ENCODE measurements around the gene WRAP53. TPM values are rescaled to one million over a fixed set of nuclear protein-coding genes. Genes with fewer than 3 reads are reported as not detected.

The WRAP53 gene
- total RNA-seq, 3 donors from 2014 or later, result 5.1 to 9.9 (median 5.8) TPM

- H3K36me3 ChIP-seq (ENCODE audit: low read depth), result no peaks in the 10 kb centered on the region
- no peak for TF ChIP-seq CTCF (IDR thresholded peaks at IDR 0.05)
- ATAC-seq (no peak), DNase-seq (no peak)
- peaks cover 9% of the 10 kb centered on the region for H3K4me1 ChIP-seq (ENCODE audit: low read depth)
- H3K4me3 ChIP-seq, result no peak overlapping the region
- intact Hi-C loops (cut with DNase I, micrococcal nuclease), result no loop called here
- no peaks in the 10 kb centered on the region for H3K9me3 ChIP-seq
Measured at GRCh38 chr17:7721612-7722011, 33.3 kb downstream of the WRAP53 start.

GRCh38 chr17:7727886-7728285 is 39.6 kb downstream of the WRAP53 start:
- intact Hi-C loops (cut with DNase I, micrococcal nuclease), result no loop called here
- TF ChIP-seq CTCF (IDR thresholded peaks at IDR 0.05), result no peak
- Histone ChIP-seq H3K9me3 (no peaks in the 10 kb centered on the region), H3K36me3 (ENCODE audit: low read depth) (no peaks in the 10 kb centered on the region), H3K4me3 (no peak overlapping the region), H3K4me1 (ENCODE audit: low read depth) (no peaks in the 10 kb centered on the region)
- no peak for DNase-seq
- ATAC-seq, result no peak

DNA sequence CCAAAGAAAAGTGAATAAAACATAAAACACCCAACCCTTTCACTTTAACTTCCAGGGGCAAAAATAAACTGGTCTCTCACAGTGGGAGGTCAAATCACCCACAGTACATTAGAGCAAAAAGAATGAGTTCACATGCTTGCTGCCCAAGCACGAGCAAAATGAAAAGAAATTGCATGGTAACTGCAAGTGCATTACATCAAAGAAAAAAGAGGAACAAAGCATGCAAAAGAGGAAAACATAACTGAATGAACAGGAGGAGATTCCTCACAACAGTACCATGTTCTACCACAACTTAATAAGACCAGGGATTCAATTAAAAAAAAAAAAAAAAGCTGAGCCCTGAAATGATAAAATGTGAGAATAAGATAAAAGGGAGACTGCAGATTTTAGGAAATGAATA is 41.5 kb downstream of the WRAP53 start:
- ATAC-seq, result no peak
- Histone ChIP-seq H3K4me1 (ENCODE audit: low read depth) (no peaks in the 10 kb centered on the region), H3K9me3 (no peaks in the 10 kb centered on the region), H3K36me3 (ENCODE audit: low read depth) (no peaks in the 10 kb centered on the region), H3K4me3 (no peak overlapping the region)
- intact Hi-C loops (cut with DNase I, micrococcal nuclease), result no loop called here
- no peak for TF ChIP-seq CTCF (IDR thresholded peaks at IDR 0.05)
- no peak for DNase-seq

DNA sequence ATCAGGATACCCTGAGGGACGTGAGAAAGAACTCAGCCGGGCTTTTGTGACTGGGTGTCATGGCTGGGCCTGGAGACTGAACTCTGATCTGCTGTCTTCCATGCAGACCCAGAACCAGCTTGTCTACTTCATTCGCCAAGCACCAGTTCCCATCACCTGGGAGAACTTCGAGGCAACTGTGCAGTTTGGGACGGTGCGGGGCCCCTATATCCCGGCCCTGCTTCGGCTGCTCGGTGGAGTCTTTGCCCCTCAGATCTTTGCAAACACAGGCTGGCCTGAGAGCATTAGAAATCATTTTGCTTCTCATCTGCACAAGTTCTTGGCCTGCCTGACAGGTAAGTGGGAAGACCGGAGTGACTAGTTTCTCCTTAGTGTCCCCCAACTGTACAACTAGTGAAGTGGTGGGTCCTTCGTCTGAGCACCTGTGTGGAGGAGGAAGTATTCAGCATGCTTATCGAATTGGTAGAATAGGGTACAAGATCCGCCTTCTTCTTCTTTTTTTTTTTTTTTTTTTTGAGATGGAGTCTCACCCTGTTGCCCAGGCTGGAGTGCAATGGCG is 44.8 kb downstream of the WRAP53 start:
- TF ChIP-seq CTCF (IDR thresholded peaks at IDR 0.05), result no peak
- intact Hi-C loops (cut with DNase I, micrococcal nuclease), result no loop called here
- Histone ChIP-seq H3K36me3 (ENCODE audit: low read depth) (no peaks in the 10 kb centered on the region), H3K9me3 (no peaks in the 10 kb centered on the region), H3K4me3 (no peak overlapping the region), H3K4me1 (ENCODE audit: low read depth) (no peaks in the 10 kb centered on the region)
- DNase-seq (no peak), ATAC-seq (no peak)

DNA sequence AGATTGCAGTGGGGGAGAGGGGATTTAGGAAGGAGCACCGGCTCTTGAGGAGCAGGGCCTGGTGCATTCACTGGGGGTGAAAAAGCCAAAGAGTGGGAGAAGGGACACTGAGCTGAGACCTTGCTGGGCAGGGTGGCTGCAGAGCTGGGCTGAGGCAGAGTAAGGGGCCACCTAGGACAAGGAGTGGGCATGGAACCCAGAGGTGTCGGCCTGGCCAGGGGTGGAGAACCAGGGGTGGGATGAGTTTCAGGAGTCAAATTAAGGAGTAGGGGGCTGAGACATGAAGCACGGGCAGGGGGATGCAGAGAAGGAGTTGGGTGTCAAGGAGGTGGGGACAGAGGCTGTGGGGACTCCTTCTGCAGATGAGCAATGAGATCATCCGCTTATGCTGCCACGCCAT is 49.3 kb downstream of the WRAP53 start:
- TF ChIP-seq CTCF (IDR thresholded peaks at IDR 0.05), result no peak
- Histone ChIP-seq H3K36me3 (ENCODE audit: low read depth) (no peaks in the 10 kb centered on the region), H3K4me1 (ENCODE audit: low read depth) (no peaks in the 10 kb centered on the region), H3K9me3 (no peaks in the 10 kb centered on the region), H3K4me3 (no peak overlapping the region)
- no peak for DNase-seq
- intact Hi-C loops (cut with DNase I, micrococcal nuclease), result no loop called here
- no peak for ATAC-seq

DNA sequence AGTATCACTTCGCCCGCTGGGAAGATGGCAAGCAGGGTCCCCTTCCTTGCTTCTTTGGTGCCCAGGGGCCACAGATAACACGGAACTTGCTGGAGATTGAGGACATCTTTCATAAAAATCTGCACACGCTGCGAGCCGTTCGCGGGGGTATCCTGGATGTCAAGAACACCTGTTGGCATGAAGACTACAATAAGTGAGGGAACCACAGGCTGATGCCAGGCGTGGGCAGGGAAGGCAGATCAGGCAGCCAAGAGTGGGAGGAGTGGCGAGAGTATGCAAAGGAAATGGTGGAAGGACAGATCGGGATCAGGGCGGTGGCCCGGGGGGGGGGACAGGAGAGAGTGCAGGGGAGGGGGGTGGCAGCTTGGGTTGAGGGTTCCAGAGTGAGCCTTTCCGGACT is 51.5 kb downstream of the WRAP53 start:
- ATAC-seq (no peak), DNase-seq (no peak)
- Histone ChIP-seq H3K9me3 (no peaks in the 10 kb centered on the region), H3K4me3 (no peak overlapping the region), H3K36me3 (ENCODE audit: low read depth) (no peaks in the 10 kb centered on the region), H3K4me1 (ENCODE audit: low read depth) (no peaks in the 10 kb centered on the region)
- TF ChIP-seq CTCF (IDR thresholded peaks at IDR 0.05), result no peak
- intact Hi-C loops (cut with DNase I, micrococcal nuclease), result loop anchor here in 1 of 2 donors (10.0 kb wide), 1 partner anchor 245 kb away; no protein-coding TSS in a partner anchor

Data from mucosa of descending colon (tissue), 3 donors.